PFSK-1 (cell line): ENCODE measurements around the gene RSAD2.

Experiments
- FOXP2 ChIP-seq: optimal IDR thresholded peaks from 2 replicates; pipeline ENCODE3; 2011; ENCODE audit warnings: borderline replicate concordance, control low read depth, inconsistent platforms; ENCODE audit not compliant: insufficient read depth; ENCODE audit errors: extremely low read length, extremely low read depth
- POLR2AphosphoS5 ChIP-seq: IDR thresholded peaks from 2 replicates; pipeline ENCODE4 v1.6.1; 2012; ENCODE audit warnings: low read depth, mild to moderate bottlenecking, control low read depth, low read length, moderate library complexity
- SIN3A ChIP-seq: IDR thresholded peaks from 2 replicates; pipeline ENCODE4 v1.6.1; 2012; ENCODE audit warnings: mild to moderate bottlenecking, low read length, moderate library complexity, borderline replicate concordance; ENCODE audit not compliant: insufficient read depth
- TAF1 ChIP-seq: IDR thresholded peaks from 2 replicates; pipeline ENCODE4 v1.6.1; 2012; ENCODE audit warnings: low read length, control low read depth, borderline replicate concordance; ENCODE audit not compliant: insufficient read depth
- TF ChIP-seq, protein P1 (sequence below), 2 experiments: IDR thresholded peaks; 2 replicates each; pipeline versions ENCODE4 v1.6.1 to v1.8.0; 2011 to 2012; ENCODE audit warnings: low read depth in 2 of 2, low read length in 2 of 2, control low read depth in 1 of 2, inconsistent platforms in 1 of 2, mild to moderate bottlenecking in 1 of 2, moderate library complexity in 1 of 2; ENCODE audit not compliant: insufficient read depth in 1 of 2

RSAD2 gene

GRCh38 chr2:6943971-6944370, 66.4 kb downstream of the RSAD2 start:
- TF ChIP-seq TAF1: no peak
- TF ChIP-seq POLR2AphosphoS5: no peak

- TF ChIP-seq TAF1 (no peak), POLR2AphosphoS5 (no peak), SIN3A (no peak), FOXP2 (no peak)
- TF ChIP-seq, protein P1, sequence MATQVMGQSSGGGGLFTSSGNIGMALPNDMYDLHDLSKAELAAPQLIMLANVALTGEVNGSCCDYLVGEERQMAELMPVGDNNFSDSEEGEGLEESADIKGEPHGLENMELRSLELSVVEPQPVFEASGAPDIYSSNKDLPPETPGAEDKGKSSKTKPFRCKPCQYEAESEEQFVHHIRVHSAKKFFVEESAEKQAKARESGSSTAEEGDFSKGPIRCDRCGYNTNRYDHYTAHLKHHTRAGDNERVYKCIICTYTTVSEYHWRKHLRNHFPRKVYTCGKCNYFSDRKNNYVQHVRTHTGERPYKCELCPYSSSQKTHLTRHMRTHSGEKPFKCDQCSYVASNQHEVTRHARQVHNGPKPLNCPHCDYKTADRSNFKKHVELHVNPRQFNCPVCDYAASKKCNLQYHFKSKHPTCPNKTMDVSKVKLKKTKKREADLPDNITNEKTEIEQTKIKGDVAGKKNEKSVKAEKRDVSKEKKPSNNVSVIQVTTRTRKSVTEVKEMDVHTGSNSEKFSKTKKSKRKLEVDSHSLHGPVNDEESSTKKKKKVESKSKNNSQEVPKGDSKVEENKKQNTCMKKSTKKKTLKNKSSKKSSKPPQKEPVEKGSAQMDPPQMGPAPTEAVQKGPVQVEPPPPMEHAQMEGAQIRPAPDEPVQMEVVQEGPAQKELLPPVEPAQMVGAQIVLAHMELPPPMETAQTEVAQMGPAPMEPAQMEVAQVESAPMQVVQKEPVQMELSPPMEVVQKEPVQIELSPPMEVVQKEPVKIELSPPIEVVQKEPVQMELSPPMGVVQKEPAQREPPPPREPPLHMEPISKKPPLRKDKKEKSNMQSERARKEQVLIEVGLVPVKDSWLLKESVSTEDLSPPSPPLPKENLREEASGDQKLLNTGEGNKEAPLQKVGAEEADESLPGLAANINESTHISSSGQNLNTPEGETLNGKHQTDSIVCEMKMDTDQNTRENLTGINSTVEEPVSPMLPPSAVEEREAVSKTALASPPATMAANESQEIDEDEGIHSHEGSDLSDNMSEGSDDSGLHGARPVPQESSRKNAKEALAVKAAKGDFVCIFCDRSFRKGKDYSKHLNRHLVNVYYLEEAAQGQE (IDR thresholded peaks at IDR 0.05; ENCODE audit: insufficient read depth in 1 of 2, low read depth in 2 of 2, low read length in 2 of 2): no peak
Measured at GRCh38 chr2:6944555-6944954, 67.0 kb downstream of the RSAD2 start.

DNA sequence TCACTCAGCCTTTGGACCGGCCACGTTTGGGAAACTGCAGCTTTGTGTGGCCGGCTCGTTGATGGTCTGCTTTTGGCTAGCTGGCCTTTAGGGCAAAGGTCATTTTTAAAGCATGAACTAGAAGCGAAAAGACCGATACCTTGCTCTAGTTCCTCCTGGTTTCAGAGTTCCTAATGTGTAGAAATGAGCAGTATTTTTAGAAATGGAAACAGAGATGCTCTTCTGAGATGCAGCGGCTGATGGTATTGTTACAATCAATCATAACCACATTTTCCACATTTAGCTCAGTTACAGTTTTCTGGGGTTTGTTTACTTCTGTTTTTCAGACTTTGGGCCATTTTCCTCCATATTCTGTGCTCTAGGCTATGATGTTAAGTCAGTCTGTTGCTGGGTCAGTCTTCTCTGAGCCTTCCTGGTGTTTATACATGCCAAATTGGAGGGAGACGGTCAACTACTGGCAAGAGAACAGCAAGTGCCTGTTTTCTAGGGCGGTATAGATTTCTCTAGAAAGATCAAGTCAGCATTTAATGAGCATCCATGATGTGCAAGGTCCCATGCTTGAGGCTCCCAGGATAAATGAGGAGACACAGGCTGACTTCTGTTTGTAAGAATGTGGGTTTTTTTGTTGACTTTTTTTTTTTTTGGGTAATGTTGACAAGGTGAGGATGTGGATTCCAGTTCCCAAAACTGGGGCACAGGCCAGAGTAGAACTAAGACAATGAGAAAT, 67.7 kb downstream of the RSAD2 start:
- TF ChIP-seq, protein P1 (IDR thresholded peaks at IDR 0.05; ENCODE audit: insufficient read depth in 1 of 2, low read depth in 2 of 2, low read length in 2 of 2): no peak
- no peak for TF ChIP-seq FOXP2
- TF ChIP-seq TAF1: no peak
- TF ChIP-seq POLR2AphosphoS5: no peak
- TF ChIP-seq SIN3A: no peak

DNA sequence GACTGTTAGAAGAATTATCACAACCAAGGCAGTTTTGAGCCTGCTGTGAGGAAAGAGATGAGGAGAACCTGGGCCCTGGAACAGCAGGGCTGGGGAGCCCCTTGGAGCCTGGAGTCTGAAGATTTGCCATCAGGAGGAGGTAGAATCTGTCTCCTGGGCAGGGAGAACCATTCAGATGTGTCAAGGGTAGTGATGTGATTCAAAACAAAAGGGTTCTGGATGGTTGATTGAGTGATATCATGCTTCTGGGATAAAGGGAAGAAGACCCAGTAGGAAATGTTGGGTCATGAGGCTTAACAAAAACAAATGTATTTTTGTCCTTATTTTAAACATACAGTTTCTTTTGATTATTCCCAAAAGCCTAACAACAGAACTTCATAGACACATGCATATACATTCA, 68.2 kb downstream of the RSAD2 start:
- TF ChIP-seq SIN3A (no peak), TAF1 (no peak), POLR2AphosphoS5 (no peak), FOXP2 (no peak)
- TF ChIP-seq, protein P1 (IDR thresholded peaks at IDR 0.05; ENCODE audit: insufficient read depth in 1 of 2, low read depth in 2 of 2, low read length in 2 of 2): no peak

DNA sequence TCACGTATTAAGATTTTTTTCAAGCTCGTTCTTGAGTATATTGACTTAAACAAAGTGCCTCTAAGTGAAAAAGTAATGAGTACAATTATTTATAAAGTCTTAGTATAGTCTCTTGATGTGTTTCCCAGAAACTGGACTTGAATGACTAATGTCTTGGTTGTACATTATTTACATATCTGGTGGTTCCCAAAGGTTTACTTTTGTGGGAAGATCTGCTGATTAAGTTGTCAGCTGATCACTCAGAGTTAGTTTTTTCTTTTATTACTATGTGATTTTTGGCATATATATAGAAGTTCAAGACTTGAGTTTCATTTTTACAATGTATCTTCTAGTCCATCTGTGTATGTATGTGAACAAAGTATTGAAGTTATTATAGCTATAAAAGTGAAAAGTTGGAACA, 69.1 kb downstream of the RSAD2 start:
- no peak for TF ChIP-seq POLR2AphosphoS5
- TF ChIP-seq, protein P1 (IDR thresholded peaks at IDR 0.05; ENCODE audit: insufficient read depth in 1 of 2, low read depth in 2 of 2, low read length in 2 of 2): no peak
- no peak for TF ChIP-seq FOXP2
- TF ChIP-seq SIN3A: no peak
- no peak for TF ChIP-seq TAF1
